ENCODE results near the gene TMEM161B.
"Not testable (repeated sequence)": the region's sequence is repeated elsewhere in the genome, so short reads cannot be mapped to it uniquely, and the experiment has no call there.

The TMEM161B gene

GRCh38 chr5:88268385-88269184 is at the start of gene TMEM161B:
TMEM161B (minus strand) TSS chr5:88268845; CDS start chr5:88268723, 122 bp downstream.
- DNase-seq: peak; percentile 94

DNA sequence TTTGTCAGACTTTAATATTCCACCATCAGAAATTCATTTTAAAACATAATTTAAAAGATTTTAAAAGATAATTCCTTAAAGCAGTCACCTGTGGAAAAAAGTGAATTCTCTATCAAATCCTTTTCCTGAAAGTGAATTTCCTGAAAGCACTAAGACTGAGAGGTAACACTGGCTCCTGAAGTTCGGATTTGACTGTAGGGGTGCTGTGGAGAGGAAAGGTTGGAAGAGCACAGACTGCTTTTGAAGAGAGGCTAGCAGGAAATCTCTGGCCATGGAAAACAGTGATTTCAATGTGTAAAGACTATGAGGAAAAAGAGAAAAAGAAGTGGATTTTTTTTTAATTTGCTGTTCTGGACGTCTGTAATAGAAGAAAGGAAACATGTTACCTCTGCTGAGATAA is 35.7 kb upstream of the TMEM161B start:
- DNase-seq: no peak

- no peak for DNase-seq
Measured at GRCh38 chr5:88298425-88298824, 29.8 kb upstream of the TMEM161B start.

DNA sequence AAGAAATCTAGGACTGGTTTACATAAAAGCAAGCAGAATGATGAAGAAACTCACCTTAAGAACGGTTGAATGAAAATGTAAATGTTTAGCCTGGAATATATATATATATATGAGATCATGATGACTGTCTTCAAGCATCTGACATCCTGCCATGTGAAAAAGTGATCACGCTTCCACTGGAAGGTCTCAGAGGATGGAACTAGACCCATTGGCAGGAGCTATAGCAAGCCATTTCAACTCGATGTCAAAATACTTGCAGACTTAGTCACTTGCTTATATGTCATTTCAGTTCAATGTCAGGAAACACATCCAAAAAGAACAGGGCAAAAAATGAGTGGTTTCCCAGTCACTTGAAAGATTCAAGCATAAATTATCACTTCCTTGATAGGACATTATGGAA is 22.2 kb upstream of the TMEM161B start:
- no peak for DNase-seq

DNA sequence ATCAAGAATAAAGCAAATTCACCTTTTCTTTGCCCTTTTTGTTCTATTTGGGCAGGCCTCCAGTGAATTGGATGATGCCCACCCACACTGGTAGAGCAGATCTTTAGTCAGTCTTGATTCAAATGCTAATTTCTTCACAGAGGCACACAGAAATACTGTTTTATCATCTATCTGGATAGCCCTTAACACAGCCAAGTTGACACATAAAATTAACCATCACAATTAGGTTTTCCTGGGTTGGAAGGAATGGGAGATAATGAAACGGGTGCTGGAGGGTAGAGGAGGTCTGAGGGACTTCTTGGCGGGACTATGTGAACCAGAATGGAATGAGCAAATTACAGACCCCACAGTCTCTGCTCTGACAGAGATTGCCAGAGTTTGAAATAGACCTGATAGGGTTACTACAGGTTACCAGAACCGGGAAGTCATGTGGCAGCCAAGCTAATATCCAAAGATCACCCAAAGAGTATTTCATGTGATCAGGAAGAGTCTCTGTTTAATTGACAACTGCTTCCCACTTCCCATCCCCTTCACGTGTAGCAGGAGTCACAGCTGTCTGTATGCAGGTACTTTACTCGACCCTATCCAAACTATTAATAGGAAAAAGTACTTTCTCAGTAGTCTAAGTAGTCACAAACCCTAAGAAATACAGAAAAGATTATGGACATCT is 20.0 kb upstream of the TMEM161B start:
- no peak for DNase-seq

GRCh38 chr5:88287846-88288527 is 19.3 kb upstream of the TMEM161B start:
- no peak for DNase-seq

GRCh38 chr5:88287302-88287701 is 18.7 kb upstream of the TMEM161B start:
- DNase-seq: no peak

- no peak for DNase-seq
Measured at GRCh38 chr5:88283690-88284089, 15.0 kb upstream of the TMEM161B start.

DNA sequence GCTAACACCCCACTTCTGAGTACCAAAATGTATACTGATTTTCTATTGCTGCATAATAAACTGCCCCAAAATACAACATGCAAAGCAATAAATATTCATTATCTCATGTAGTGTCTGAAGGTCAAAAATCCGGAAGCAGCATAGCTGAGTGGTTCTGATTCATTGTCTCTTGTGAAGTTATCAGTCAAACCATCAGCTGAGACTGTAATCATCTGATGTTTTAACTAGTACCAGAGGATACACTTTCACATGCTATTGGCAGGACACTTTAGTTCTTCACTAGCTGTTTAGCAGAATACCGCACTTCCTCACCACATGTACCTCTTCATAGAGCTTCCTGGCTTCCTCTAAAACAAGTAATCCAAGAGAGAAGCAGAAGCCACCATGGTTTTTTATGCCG is 12.7 kb upstream of the TMEM161B start:
- no peak for DNase-seq

- DNase-seq: no peak
Measured at GRCh38 chr5:88279584-88279983, 10.9 kb upstream of the TMEM161B start.

DNA sequence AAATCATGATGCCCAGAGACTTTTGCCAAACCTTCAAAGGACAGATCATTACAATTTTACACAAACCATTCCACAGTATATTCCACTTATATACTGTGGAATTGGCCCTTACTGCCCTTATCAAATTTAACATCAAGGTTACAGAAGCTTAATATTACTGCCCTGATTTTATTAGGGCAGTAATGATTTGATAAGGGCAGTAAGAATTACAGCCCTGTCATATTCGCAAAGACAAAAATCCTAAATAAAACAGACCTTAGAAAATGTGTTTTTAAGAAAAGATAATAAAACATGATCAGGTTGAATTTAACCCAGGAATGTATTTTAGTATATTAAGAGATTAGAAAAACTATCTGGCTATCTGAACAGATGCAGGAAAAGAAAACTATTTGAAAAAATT is 7.7 kb upstream of the TMEM161B start:
- DNase-seq: no peak

- DNase-seq: no peak
Measured at GRCh38 chr5:88275581-88275980, 6.9 kb upstream of the TMEM161B start.

- no peak for DNase-seq
Measured at GRCh38 chr5:88269222-88269771, 652 bp upstream of the TMEM161B start.

- DNase-seq: not testable (repeated sequence)
Measured at GRCh38 chr5:88264565-88264964, 4.1 kb downstream of the TMEM161B start.

DNA sequence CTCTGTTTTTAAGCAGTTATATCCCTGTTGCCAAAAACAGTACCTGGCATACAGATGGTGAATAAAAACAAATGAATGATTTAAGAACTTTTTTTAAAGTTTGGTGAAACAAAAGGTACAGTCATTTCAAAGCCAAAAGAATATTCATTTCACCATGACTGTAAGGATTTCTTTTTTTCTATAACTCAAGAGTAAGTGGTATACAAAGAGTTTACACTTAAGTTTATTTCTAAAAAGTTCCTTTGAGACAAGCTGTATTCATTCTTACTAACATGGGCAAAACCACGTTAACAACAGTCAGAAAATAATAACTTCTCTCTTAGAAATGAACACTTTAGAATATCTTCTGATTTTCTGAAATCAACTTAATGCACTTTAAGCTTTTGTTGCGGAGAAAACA is 5.3 kb downstream of the TMEM161B start:
- DNase-seq: no peak

DNA sequence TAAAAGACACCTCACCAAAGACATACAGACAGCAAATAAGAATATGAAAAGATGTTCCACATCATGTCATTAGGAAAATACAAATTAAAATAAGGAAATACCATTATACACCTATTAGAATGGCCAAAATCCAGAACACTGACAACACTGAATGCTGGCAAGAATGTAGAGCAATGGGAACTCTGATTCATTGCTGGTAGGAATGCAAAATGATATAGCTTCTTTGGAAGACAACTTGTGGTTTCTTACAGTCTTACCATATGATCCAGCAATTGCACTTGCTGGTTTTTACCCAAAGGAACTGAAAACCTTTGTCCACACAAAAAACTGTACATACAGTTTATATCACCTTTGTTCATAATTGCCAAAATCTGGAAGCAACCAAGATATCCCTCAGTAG is 6.5 kb downstream of the TMEM161B start:
- DNase-seq: no peak

DNA sequence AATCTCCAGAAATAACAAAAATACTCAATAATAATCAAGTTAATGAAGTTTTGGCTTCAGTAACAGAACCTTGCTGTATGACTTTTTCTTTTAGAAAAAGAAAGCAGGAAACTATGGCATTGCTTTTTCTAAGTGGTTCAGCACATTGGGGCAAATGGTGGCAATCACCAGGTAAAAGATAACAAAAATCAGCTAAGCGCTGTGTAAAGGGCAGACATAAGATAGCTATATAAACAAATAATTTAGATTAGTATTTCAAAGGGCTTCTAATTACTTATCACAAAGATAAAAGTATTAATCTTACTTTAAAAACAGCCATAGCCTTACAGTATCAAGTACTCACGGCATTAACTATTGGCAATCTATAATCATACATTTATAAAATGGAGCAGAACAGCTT is 10.0 kb downstream of the TMEM161B start:
- no peak for DNase-seq

GRCh38 chr5:88256872-88257271 is 11.8 kb downstream of the TMEM161B start:
- DNase-seq: no peak

- DNase-seq: no peak
Measured at GRCh38 chr5:88256037-88256436, 12.6 kb downstream of the TMEM161B start.

- DNase-seq: no peak
Measured at GRCh38 chr5:88254320-88254719, 14.3 kb downstream of the TMEM161B start.

- no peak for DNase-seq
Measured at GRCh38 chr5:88251048-88251711, 17.5 kb downstream of the TMEM161B start.

DNA sequence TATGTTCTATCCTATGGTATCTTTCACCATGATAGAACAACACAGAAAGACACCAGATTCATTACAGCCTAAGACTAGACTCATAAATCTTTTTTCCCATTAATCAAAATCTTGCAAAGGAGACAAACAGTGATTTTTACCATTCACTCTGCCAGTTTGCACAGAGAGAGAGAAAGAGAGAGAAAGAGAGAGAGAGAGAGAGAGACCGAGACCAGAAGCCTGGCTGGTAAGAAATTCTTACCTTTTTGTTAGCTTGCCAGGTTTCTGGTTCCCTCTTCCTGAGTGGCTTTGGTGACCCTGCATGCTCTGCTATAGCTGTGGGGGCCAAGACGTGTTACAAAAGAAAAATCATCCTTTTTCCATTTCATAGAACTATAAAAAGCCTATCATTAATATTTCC is 18.6 kb downstream of the TMEM161B start:
- DNase-seq: no peak
